ENCODE data around the gene PHACTR1. TPM values are rescaled to one million over a fixed set of nuclear protein-coding genes. Genes with fewer than 3 reads are reported as not detected.

Gene PHACTR1
- total RNA-seq, 1 experiment from 2014 or later: 5.2 TPM

DNA sequence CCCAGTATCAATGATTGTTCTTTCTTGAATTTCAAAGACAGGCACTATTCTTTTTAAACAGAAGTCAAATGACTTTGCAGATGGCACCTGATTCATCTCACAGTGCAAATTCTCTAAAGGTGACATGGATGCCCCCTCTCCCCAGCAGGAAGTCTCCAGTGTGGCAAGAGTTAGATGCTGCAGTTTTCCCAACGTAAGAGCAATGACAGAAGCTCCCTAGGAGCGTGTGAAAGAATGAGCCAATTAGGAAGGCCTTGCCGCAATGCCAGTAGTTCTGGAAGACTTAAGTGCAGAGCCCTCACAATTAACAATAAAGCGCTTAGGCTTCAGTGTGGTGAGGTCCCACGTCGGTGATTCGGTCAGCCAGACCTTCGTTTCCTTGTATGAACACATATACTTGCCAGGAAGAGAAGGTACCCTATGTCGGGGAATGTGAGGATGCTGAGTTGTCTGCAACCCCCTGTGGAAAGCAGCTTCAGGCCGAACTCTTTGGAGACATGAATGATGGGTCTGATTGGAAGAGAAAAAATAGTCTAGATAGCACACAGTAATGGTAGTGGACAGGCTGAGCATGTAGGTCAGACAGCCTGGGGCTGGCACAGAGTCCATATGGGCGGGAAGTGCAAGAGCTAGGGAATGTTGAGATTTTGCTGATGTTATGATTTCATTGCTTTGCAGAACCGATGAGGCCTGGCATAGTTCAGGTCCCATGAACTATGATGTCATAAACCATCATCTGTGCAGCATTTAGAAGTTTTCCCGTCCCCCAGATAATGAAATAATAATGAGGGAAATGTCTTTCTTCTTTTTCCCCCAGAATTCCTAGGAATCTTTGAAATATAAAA is 132.6 kb downstream of the PHACTR1 start:
- H3K9me3 ChIP-seq (ENCODE audit: low read length): no peaks in the 10 kb centered on the region
- no peaks in the 10 kb centered on the region for H3K27me3 ChIP-seq (ENCODE audit: low read length)
- no peaks in the 10 kb centered on the region for H4K20me1 ChIP-seq (ENCODE audit: insufficient read depth, low read depth, low read length)
- H3K27ac ChIP-seq (ENCODE audit: low read length): no peak overlapping the region
- H3K4me1 ChIP-seq (ENCODE audit: low read length): no peaks in the 10 kb centered on the region
- no peak overlapping the region for H3K9ac ChIP-seq (ENCODE audit: low read length)
- H3K4me3 ChIP-seq (ENCODE audit: low read length): no peak overlapping the region
- H3K9me2 ChIP-seq (replicated peaks; ENCODE audit: insufficient read depth, low read length): no peaks in the 10 kb centered on the region
- H3K4me2 ChIP-seq (ENCODE audit: low read depth, low read length, poor library complexity, severe bottlenecking): no peak overlapping the region
- H2AFZ ChIP-seq (ENCODE audit: low read length): no peak overlapping the region
- no peak for DNase-seq
- no peaks in the 10 kb centered on the region for H3K36me3 ChIP-seq (ENCODE audit: insufficient read depth, low read length)
- H3K79me2 ChIP-seq (ENCODE audit: low read length): no peaks in the 10 kb centered on the region

GRCh38 chr6:12849809-12850198 is 133.2 kb downstream of the PHACTR1 start:
- no peak overlapping the region for H3K9ac ChIP-seq (ENCODE audit: low read length)
- H3K79me2 ChIP-seq (ENCODE audit: low read length): no peaks in the 10 kb centered on the region
- no peak overlapping the region for H2AFZ ChIP-seq (ENCODE audit: low read length)
- no peaks in the 10 kb centered on the region for H3K36me3 ChIP-seq (ENCODE audit: insufficient read depth, low read length)
- H3K9me3 ChIP-seq (ENCODE audit: low read length): no peaks in the 10 kb centered on the region
- no peak overlapping the region for H3K4me2 ChIP-seq (ENCODE audit: low read depth, low read length, poor library complexity, severe bottlenecking)
- H3K4me1 ChIP-seq (ENCODE audit: low read length): no peaks in the 10 kb centered on the region
- no peak for DNase-seq
- no peaks in the 10 kb centered on the region for H3K9me2 ChIP-seq (replicated peaks; ENCODE audit: insufficient read depth, low read length)
- H3K27me3 ChIP-seq (ENCODE audit: low read length): no peaks in the 10 kb centered on the region
- no peak overlapping the region for H3K4me3 ChIP-seq (ENCODE audit: low read length)
- no peaks in the 10 kb centered on the region for H4K20me1 ChIP-seq (ENCODE audit: insufficient read depth, low read depth, low read length)
- H3K27ac ChIP-seq (ENCODE audit: low read length): no peak overlapping the region

DNA sequence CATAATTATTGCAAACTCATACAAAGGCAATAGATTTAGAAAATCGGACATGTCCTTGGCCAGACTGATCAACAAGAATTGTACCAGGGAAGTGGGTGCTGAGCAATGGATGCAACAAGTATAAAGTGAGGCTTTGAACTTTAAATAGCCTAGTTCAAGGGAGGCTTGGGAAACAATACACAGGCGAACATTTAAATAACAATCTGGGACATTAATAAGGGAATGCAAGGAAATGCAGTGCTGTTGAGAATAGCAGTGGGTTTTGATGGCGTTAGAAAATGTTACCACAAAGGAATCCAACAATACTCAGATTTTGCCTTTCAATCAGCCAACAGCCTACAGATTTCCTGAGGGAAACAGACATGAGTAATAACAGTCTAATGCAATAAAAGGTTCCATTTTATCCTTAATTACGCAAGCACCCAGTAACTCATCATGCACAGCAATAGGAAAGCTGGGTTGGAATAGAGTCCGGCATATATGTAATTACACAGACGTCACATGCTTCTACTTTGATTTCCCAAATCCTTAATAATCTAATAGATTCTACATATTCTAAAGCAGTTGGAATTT is 134.6 kb downstream of the PHACTR1 start:
- H3K27ac ChIP-seq (ENCODE audit: low read length): no peak overlapping the region
- no peak overlapping the region for H2AFZ ChIP-seq (ENCODE audit: low read length)
- no peak overlapping the region for H3K4me2 ChIP-seq (ENCODE audit: low read depth, low read length, poor library complexity, severe bottlenecking)
- no peak overlapping the region for H3K9ac ChIP-seq (ENCODE audit: low read length)
- no peak overlapping the region for H3K4me3 ChIP-seq (ENCODE audit: low read length)
- no peak for DNase-seq
- no peaks in the 10 kb centered on the region for H3K9me3 ChIP-seq (ENCODE audit: low read length)
- no peaks in the 10 kb centered on the region for H3K36me3 ChIP-seq (ENCODE audit: insufficient read depth, low read length)
- no peaks in the 10 kb centered on the region for H3K9me2 ChIP-seq (replicated peaks; ENCODE audit: insufficient read depth, low read length)
- no peaks in the 10 kb centered on the region for H3K27me3 ChIP-seq (ENCODE audit: low read length)
- no peaks in the 10 kb centered on the region for H4K20me1 ChIP-seq (ENCODE audit: insufficient read depth, low read depth, low read length)
- no peaks in the 10 kb centered on the region for H3K4me1 ChIP-seq (ENCODE audit: low read length)
- H3K79me2 ChIP-seq (ENCODE audit: low read length): no peaks in the 10 kb centered on the region

DNA sequence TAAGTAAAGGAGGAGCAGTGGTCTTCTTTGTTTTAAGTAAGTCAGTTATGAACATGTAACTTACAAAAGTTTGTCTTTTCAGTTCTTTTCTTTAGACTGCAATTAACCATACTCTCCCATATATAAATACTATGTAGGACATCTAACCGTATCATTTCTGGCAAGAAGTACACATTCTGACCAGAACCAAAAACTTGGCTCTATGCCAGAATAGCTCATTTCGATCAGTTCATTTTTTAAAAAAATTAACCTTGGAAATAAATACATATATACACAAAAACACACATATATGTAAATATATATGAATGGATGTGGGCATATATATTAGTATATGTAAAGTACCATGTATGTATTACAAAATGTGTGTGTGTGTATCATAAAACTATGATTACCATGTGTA is 145.0 kb downstream of the PHACTR1 start:
- Histone ChIP-seq H3K9ac (ENCODE audit: low read length) (no peak overlapping the region), H3K9me2 (replicated peaks; ENCODE audit: insufficient read depth, low read length) (no peaks in the 10 kb centered on the region), H3K36me3 (ENCODE audit: insufficient read depth, low read length) (no peaks in the 10 kb centered on the region), H4K20me1 (ENCODE audit: insufficient read depth, low read depth, low read length) (no peaks in the 10 kb centered on the region), H3K4me3 (ENCODE audit: low read length) (no peak overlapping the region), H3K4me2 (ENCODE audit: low read depth, low read length, poor library complexity, severe bottlenecking) (no peak overlapping the region), H3K9me3 (ENCODE audit: low read length) (no peaks in the 10 kb centered on the region), H2AFZ (ENCODE audit: low read length) (no peak overlapping the region), H3K27me3 (ENCODE audit: low read length) (no peaks in the 10 kb centered on the region), H3K4me1 (ENCODE audit: low read length) (no peaks in the 10 kb centered on the region), H3K27ac (ENCODE audit: low read length) (no peak overlapping the region), H3K79me2 (ENCODE audit: low read length) (no peaks in the 10 kb centered on the region)
- DNase-seq: no peak

DNA sequence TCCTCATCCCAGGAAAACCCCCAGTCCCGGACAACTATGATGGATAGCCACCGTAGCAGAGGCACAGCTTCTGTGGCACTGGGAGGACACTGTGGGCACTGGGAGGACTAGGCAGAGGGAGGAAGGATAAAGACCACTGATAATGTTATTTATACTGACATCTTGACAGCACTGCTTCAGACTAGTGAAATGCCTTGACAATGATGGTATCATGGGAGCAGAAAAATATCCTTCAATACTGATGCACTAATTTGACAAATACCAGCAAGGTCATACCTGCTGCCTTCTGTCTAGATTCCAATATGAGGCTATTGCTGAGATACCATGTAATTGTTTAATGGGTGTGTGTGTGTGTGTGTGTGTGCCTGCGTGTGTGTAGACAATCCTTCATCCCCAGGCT is 148.6 kb downstream of the PHACTR1 start:
- no peaks in the 10 kb centered on the region for H4K20me1 ChIP-seq (ENCODE audit: insufficient read depth, low read depth, low read length)
- no peaks in the 10 kb centered on the region for H3K4me1 ChIP-seq (ENCODE audit: low read length)
- no peaks in the 10 kb centered on the region for H3K9me3 ChIP-seq (ENCODE audit: low read length)
- no peaks in the 10 kb centered on the region for H3K9me2 ChIP-seq (replicated peaks; ENCODE audit: insufficient read depth, low read length)
- H3K27me3 ChIP-seq (ENCODE audit: low read length): no peaks in the 10 kb centered on the region
- no peak overlapping the region for H3K9ac ChIP-seq (ENCODE audit: low read length)
- DNase-seq: no peak
- H3K79me2 ChIP-seq (ENCODE audit: low read length): no peaks in the 10 kb centered on the region
- H2AFZ ChIP-seq (ENCODE audit: low read length): no peak overlapping the region
- no peak overlapping the region for H3K4me3 ChIP-seq (ENCODE audit: low read length)
- H3K4me2 ChIP-seq (ENCODE audit: low read depth, low read length, poor library complexity, severe bottlenecking): no peak overlapping the region
- H3K36me3 ChIP-seq (ENCODE audit: insufficient read depth, low read length): no peaks in the 10 kb centered on the region
- H3K27ac ChIP-seq (ENCODE audit: low read length): no peak overlapping the region

GRCh38 chr6:12865671-12866181 is 149.2 kb downstream of the PHACTR1 start:
- H3K9me2 ChIP-seq (replicated peaks; ENCODE audit: insufficient read depth, low read length): no peaks in the 10 kb centered on the region
- no peak for DNase-seq
- H3K27me3 ChIP-seq (ENCODE audit: low read length): no peaks in the 10 kb centered on the region
- no peak overlapping the region for H3K27ac ChIP-seq (ENCODE audit: low read length)
- H3K9me3 ChIP-seq (ENCODE audit: low read length): no peaks in the 10 kb centered on the region
- H3K4me2 ChIP-seq (ENCODE audit: low read depth, low read length, poor library complexity, severe bottlenecking): no peak overlapping the region
- no peaks in the 10 kb centered on the region for H3K79me2 ChIP-seq (ENCODE audit: low read length)
- no peaks in the 10 kb centered on the region for H4K20me1 ChIP-seq (ENCODE audit: insufficient read depth, low read depth, low read length)
- no peaks in the 10 kb centered on the region for H3K36me3 ChIP-seq (ENCODE audit: insufficient read depth, low read length)
- H2AFZ ChIP-seq (ENCODE audit: low read length): no peak overlapping the region
- no peaks in the 10 kb centered on the region for H3K4me1 ChIP-seq (ENCODE audit: low read length)
- no peak overlapping the region for H3K9ac ChIP-seq (ENCODE audit: low read length)
- H3K4me3 ChIP-seq (ENCODE audit: low read length): no peak overlapping the region

DNA sequence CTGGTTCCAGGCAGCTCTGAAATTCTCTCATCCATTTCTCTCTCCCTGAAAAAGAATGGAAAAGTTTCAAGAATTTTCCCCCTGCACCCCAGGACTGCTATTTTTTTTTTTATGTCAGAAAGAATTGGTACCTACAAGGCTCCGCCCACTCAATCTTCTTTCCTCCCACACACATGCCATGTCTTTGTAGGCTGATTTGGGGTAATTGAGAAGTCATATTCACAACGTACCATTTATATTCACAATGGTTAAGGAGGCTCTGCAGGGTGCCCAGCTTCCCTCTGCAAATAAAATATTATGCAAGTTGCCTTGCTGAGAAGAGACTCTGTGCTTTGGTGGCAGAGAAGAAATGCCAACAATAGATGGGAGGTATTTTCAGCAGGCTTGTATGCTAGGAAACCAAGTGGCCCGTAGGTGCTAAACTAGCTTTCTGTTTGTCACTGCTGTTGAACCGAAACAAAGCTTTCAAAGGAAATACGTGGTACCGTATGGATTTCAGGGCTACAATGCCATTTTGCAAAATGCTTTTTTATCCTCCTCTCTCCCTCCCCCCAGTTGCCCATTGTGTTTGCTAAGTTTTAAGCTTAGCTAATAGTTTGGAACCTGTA is 150.0 kb downstream of the PHACTR1 start:
- no peaks in the 10 kb centered on the region for H3K79me2 ChIP-seq (ENCODE audit: low read length)
- H3K36me3 ChIP-seq (ENCODE audit: insufficient read depth, low read length): no peaks in the 10 kb centered on the region
- H3K9me2 ChIP-seq (replicated peaks; ENCODE audit: insufficient read depth, low read length): no peaks in the 10 kb centered on the region
- H4K20me1 ChIP-seq (ENCODE audit: insufficient read depth, low read depth, low read length): no peaks in the 10 kb centered on the region
- no peaks in the 10 kb centered on the region for H3K27me3 ChIP-seq (ENCODE audit: low read length)
- H3K27ac ChIP-seq (ENCODE audit: low read length): no peak overlapping the region
- H2AFZ ChIP-seq (ENCODE audit: low read length): no peak overlapping the region
- no peaks in the 10 kb centered on the region for H3K9me3 ChIP-seq (ENCODE audit: low read length)
- H3K9ac ChIP-seq (ENCODE audit: low read length): no peak overlapping the region
- no peak overlapping the region for H3K4me2 ChIP-seq (ENCODE audit: low read depth, low read length, poor library complexity, severe bottlenecking)
- DNase-seq: no peak
- H3K4me3 ChIP-seq (ENCODE audit: low read length): no peak overlapping the region
- no peaks in the 10 kb centered on the region for H3K4me1 ChIP-seq (ENCODE audit: low read length)

DNA sequence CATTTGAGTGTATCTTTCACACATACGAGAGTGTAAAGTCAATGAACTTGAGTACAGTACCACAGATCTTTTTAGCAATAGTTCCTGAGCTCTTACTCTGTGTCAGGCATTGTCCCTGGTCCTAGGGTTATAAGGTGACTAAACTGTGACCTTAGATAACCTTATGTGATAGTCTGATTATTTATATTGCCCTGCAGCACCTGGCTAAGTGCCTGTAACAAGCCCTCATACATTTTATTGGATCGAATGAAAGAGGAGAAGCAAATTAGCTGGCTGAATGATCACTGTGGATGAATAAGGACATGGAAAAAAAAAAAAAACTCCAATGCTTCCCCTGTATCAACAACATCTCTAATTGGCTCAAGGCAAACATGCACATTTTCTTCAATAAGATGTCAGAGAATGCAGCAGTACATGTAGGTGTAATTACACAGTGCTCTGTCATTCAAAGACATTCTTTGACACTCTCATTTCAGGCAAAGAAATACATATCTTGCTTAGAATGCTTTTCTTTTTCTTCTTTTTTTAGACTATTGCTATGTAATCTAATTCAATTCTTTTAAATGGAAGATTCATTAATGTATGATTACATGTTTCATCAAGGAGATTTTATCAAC is 153.4 kb downstream of the PHACTR1 start:
- DNase-seq: no peak

More for the DNA sequence above, 153.4 kb downstream of the PHACTR1 start:
- Histone ChIP-seq H3K9me2 (replicated peaks; ENCODE audit: insufficient read depth, low read length) (no peaks in the 10 kb centered on the region), H3K36me3 (ENCODE audit: insufficient read depth, low read length) (no peaks in the 10 kb centered on the region), H3K9me3 (ENCODE audit: low read length) (no peaks in the 10 kb centered on the region), H4K20me1 (ENCODE audit: insufficient read depth, low read depth, low read length) (no peaks in the 10 kb centered on the region), H3K4me1 (ENCODE audit: low read length) (no peaks in the 10 kb centered on the region), H3K27me3 (ENCODE audit: low read length) (no peaks in the 10 kb centered on the region), H3K27ac (ENCODE audit: low read length) (no peak overlapping the region), H3K4me2 (ENCODE audit: low read depth, low read length, poor library complexity, severe bottlenecking) (no peak overlapping the region), H3K79me2 (ENCODE audit: low read length) (no peaks in the 10 kb centered on the region), H2AFZ (ENCODE audit: low read length) (no peak overlapping the region), H3K9ac (ENCODE audit: low read length) (no peak overlapping the region), H3K4me3 (ENCODE audit: low read length) (no peak overlapping the region)
